Ureter (tissue), 1 donor: ENCODE results near the gene FBXW11. TPM values are rescaled to one million over a fixed set of nuclear protein-coding genes. Genes with fewer than 3 reads are reported as not detected.

Experiments used
- DNase-seq: peaks from one replicate; pipeline ENCODE4 v3.0.0-alpha.2; 2020; ENCODE audit warnings: low spot score
- total RNA-seq: library from RNA; stranded (reverse); gene quantifications from one replicate; pipeline ENCODE4 v1.2.4, GENCODE V29; 2023
- donor health status: DM: yes; HTN: yes; CAD: no.

Gene FBXW11
- total RNA-seq, 1 donor from 2014 or later: 64.2 TPM

GRCh38 chr5:171842777-171843328, 163.6 kb downstream of the FBXW11 start:
- no peak for DNase-seq

- no peak for DNase-seq
Observed at GRCh38 chr5:171841984-171842776, 164.3 kb downstream of the FBXW11 start.

GRCh38 chr5:171840711-171841522, 165.5 kb downstream of the FBXW11 start:
- DNase-seq: no peak

- no peak for DNase-seq
Observed at GRCh38 chr5:171840066-171840465, 166.4 kb downstream of the FBXW11 start.

- DNase-seq: no peak
Observed at GRCh38 chr5:171839112-171839511, 167.3 kb downstream of the FBXW11 start.

- DNase-seq: no peak
Observed at GRCh38 chr5:171838066-171838465, 168.4 kb downstream of the FBXW11 start.

GRCh38 chr5:171837522-171837921, 168.9 kb downstream of the FBXW11 start:
- DNase-seq: no peak

GRCh38 chr5:171835066-171835465, 171.4 kb downstream of the FBXW11 start:
- DNase-seq: no peak

GRCh38 chr5:171834461-171834860, 172.0 kb downstream of the FBXW11 start:
- DNase-seq: no peak

GRCh38 chr5:171832775-171833174, 173.7 kb downstream of the FBXW11 start:
- DNase-seq: no peak

GRCh38 chr5:171830686-171831085, 175.8 kb downstream of the FBXW11 start:
- DNase-seq: no peak

GRCh38 chr5:171827162-171827561, 179.3 kb downstream of the FBXW11 start:
- no peak for DNase-seq

GRCh38 chr5:171826132-171826531, 180.3 kb downstream of the FBXW11 start:
- no peak for DNase-seq

GRCh38 chr5:171825051-171825450, 181.4 kb downstream of the FBXW11 start:
- no peak for DNase-seq

GRCh38 chr5:171823269-171823668, 183.2 kb downstream of the FBXW11 start:
- DNase-seq: no peak

GRCh38 chr5:171821286-171821685, 185.2 kb downstream of the FBXW11 start:
- DNase-seq: no peak

- DNase-seq: no peak
Observed at GRCh38 chr5:171820561-171820960, 185.9 kb downstream of the FBXW11 start.

- no peak for DNase-seq
Observed at GRCh38 chr5:171816666-171817065, 189.8 kb downstream of the FBXW11 start.

- no peak for DNase-seq
Observed at GRCh38 chr5:171813813-171814490, 192.5 kb downstream of the FBXW11 start.

- DNase-seq: no peak
Observed at GRCh38 chr5:171813270-171813669, 193.2 kb downstream of the FBXW11 start.
